Measurements from ENCODE around the gene ELMO1.

GRCh38 chr7:36900988-36901710 lies 547.5 kb downstream of the ELMO1 start:
- TF ChIP-seq FOXO4 (CRISPR knock-in tag; conservative IDR thresholded peaks at IDR 0.05) (no peak), KIAA2018 (CRISPR knock-in tag; IDR thresholded peaks at IDR 0.05; ENCODE audit: borderline replicate concordance) (no peak), CTCF (CRISPR knock-in tag; IDR thresholded peaks at IDR 0.05) (no peak), POLR2AphosphoS5 (IDR thresholded peaks at IDR 0.05; ENCODE audit: low read depth, low read length) (no peak), MAX (IDR thresholded peaks at IDR 0.05) (no peak), MZF1 (CRISPR knock-in tag; IDR thresholded peaks at IDR 0.05; ENCODE audit: borderline replicate concordance) (no peak), TOE1 (CRISPR knock-in tag; IDR thresholded peaks at IDR 0.05) (no peak)

Data from HepG2 (cell line).